Measurements from ENCODE around the gene RRBP1. TPM values are rescaled to one million over a fixed set of nuclear protein-coding genes. Genes with fewer than 3 reads are reported as not detected.

The RRBP1 gene
- total RNA-seq, 1 donor from 2014 or later = 73.1 TPM

DNA sequence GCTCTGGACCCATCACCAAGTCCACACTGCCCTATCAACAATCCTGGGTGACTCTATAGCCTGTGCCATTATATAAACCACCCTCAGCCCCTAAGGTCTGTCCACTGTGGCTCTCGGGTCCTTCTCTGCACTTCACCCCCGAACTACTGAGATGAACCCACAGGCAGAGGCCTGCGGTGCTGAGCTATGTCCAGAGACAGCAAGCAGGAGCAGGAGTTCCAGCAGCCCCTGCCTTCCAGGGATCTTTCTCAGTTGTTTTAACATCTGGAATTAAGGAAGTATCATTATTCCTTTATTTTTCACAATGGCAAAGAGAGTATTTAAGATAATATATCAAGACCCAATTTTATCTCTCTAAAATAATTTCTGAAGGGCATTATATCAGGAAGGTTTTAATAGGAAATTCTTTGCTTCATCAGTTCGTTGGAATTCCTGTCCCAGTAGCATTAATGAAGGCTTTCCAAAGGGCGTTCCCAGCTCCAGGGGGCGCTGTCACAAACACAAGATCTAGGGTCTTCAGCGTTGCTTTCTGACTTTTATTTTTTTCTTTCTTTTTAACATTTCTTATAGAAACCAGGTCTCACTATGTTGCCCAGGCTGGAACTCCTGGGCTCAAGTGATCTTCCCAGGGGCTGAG lies 27.3 kb downstream of the RRBP1 start:
- no peak overlapping the region for H3K4me3 ChIP-seq (ENCODE audit: low read depth, low read length)
- DNase-seq (ENCODE audit: low read depth) = no peak
- TF ChIP-seq, protein P1, sequence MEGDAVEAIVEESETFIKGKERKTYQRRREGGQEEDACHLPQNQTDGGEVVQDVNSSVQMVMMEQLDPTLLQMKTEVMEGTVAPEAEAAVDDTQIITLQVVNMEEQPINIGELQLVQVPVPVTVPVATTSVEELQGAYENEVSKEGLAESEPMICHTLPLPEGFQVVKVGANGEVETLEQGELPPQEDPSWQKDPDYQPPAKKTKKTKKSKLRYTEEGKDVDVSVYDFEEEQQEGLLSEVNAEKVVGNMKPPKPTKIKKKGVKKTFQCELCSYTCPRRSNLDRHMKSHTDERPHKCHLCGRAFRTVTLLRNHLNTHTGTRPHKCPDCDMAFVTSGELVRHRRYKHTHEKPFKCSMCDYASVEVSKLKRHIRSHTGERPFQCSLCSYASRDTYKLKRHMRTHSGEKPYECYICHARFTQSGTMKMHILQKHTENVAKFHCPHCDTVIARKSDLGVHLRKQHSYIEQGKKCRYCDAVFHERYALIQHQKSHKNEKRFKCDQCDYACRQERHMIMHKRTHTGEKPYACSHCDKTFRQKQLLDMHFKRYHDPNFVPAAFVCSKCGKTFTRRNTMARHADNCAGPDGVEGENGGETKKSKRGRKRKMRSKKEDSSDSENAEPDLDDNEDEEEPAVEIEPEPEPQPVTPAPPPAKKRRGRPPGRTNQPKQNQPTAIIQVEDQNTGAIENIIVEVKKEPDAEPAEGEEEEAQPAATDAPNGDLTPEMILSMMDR (conservative IDR thresholded peaks at IDR 0.05; ENCODE audit: low read depth, low read length) = peak; percentile 80

DNA sequence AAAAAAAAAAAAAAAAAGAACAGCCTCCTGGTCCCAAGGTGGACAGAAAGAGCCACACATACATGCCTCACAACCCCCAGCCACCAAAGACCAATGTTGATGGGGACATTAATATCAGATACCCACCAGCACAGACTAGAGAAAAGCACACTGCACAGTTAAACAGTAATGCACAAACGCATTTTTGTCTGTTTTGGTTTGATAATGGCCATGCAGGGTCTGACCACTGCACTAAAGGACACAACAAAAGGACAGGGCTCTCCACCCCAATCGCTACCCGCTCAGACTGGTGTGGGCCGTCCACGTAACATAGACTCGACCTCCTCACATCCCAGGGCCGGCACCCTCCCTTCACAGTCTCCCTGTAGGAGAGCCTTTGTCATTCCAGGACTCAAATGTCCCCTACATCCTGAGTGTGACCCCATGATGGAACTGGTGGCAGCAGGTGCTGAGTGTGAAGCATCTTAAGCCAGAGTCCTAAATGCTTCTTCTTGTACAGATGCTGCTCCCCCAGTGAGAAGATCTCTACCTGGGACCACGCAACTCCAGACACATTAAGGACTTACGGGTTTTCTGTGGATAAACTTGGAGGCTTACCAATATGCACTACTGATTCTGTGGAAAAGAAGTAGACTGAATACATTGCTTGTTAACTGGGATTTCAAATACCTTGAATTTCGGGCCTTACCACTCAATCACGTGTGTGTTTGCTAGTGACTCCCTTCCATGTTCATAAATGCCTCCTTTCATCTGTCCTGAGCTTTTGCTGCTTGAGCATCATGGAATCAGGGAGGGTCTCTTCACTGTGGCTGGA lies 28.0 kb downstream of the RRBP1 start:
- TF ChIP-seq, protein P1 (conservative IDR thresholded peaks at IDR 0.05; ENCODE audit: low read depth, low read length) = no peak
- no peak for DNase-seq (ENCODE audit: low read depth)
- H3K4me3 ChIP-seq (ENCODE audit: low read depth, low read length) = no peak overlapping the region

DNA sequence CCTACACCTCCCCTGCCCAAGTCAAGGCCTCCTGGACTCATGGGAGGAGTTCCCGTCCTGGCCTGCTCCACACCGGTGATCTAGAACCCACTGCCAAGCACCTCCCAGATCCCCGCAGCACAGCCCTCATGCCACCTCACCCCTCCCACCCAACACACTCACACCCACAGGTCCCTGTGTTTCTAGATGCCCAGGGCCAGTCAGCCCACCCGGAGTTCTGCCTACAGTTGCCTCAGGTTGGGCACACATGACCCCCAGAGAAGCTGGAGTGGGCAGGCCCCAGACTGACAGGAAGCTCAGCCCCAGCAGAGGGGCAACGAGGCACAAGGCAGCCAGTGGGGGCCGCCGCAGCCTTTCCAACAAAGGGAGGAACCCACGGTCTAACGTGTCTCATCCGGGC lies 29.6 kb downstream of the RRBP1 start:
- TF ChIP-seq, protein P1 (conservative IDR thresholded peaks at IDR 0.05; ENCODE audit: low read depth, low read length) = no peak
- H3K4me3 ChIP-seq (ENCODE audit: low read depth, low read length) = no peak overlapping the region
- no peak for DNase-seq (ENCODE audit: low read depth)

GRCh38 chr20:17651760-17652388 lies 30.2 kb downstream of the RRBP1 start:
- TF ChIP-seq, protein P1 (conservative IDR thresholded peaks at IDR 0.05; ENCODE audit: low read depth, low read length) = peak; percentile 27
- DNase-seq (ENCODE audit: low read depth) = no peak

DNA sequence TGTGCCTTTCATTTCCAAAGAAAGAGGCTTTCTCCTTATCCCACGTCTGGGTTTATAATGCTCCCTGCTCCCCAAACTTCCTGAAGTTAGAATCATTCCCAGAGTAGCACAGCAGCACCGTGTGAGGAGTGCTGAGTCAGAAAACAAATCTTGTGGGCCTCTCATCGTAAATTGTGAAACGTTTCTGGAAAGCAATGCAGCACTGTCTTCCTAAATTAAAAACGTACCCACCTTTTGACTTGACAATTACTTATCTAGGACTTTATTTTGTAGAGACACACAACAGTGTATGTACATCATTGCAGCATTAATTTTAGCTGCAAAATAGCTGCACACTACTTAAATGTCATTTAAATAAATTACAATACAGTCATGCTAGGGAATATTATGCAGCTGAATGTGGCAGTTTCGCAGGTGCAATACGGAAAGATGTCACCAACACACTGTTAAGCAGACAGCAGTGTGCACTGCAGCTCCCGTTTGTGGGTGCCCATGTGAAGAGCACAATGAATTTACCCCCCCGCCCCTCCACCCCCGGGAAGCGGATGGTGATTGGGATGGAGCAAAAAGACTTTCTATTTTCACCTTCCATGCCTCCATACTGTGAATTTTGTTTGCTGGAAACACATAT lies 30.8 kb downstream of the RRBP1 start:
- no peak for DNase-seq (ENCODE audit: low read depth)
- no peak overlapping the region for H3K4me3 ChIP-seq (ENCODE audit: low read depth, low read length)
- TF ChIP-seq, protein P1 (conservative IDR thresholded peaks at IDR 0.05; ENCODE audit: low read depth, low read length) = no peak

More at GRCh38 chr20:17651760-17652388, 30.2 kb downstream of the RRBP1 start:
- H3K4me3 ChIP-seq (ENCODE audit: low read depth, low read length) = no peak overlapping the region

DNA sequence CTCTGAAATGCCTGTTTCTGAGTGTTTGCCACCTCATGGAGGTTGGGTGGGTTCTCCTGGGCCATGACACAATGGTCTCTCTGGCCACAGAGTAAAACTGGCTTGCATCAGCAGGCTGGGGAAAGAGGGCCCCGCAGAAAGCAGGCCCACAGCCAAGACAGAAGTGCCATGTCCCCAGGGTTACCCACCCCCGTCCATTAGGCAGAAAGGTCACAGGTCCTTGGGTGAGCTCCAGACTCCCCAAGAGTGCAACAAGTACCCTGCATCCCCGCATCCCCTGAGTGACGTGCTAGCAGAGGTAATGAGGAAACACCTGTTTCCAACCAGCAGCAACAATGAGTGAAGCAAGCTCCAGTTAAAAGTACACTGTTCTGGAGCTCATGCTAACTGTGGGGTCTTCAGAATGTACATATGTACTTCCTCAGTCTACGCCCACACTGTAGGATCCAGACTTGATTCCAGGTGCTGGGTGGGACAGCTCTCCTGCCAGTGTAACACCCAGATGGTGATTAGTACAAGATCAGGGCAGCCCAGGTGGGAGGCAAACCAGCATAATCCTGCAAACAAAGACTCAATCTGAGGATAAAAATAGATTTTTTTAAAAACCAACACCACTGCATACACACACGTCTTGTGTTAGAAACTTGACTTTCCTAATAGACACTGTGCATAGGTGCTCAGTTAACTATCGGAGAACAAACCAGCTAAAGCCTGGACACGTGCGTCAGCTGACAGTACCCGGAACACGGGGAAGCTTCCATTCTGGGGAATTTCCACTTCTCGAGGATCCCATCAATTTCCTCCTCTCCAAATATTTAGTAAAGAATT lies 31.5 kb downstream of the RRBP1 start:
- no peak for DNase-seq (ENCODE audit: low read depth)
- H3K4me3 ChIP-seq (ENCODE audit: low read depth, low read length) = no peak overlapping the region
- TF ChIP-seq, protein P1 (conservative IDR thresholded peaks at IDR 0.05; ENCODE audit: low read depth, low read length) = no peak

Data from epithelial cell of proximal tubule (primary cell).